IMR-90 (cell line): ENCODE results near the gene MSRB1. TPM values are rescaled to one million over a fixed set of nuclear protein-coding genes. Genes with fewer than 3 reads are reported as not detected.

Experiments
- ATAC-seq: fragments of 200-7000 bp; cut with Tn5 transposase; 2 replicates; pipeline ENCODE4 v1.9.1; 2020; ENCODE audit warnings: low read depth, mild to moderate bottlenecking, moderate library complexity
- BruUV-seq: library from RNA; stranded (reverse); fragments of 400-500 nt; replicated peaks from 2 replicates; lab custom pipeline; 2021; lab: Mats Ljungman, UMichigan
- CTCF ChIA-PET: fragments of 300-600 bp; formaldehyde crosslinking; extraction: SDS; loops from one replicate; lab custom pipeline; 2021; ENCODE audit warnings: antibody characterized with exemption; lab: Yijun Ruan, JAX
- POLR2A ChIA-PET: fragments of 300-600 bp; sonication (Branson Sonifier 250); formaldehyde crosslinking; loops from one replicate; lab custom pipeline; 2022; ENCODE audit warnings: antibody characterized with exemption; ENCODE audit not compliant: unreplicated experiment; lab: Charles Lee
- DNase-seq: peaks from one replicate; pipeline ENCODE4 v3.0.0; 2013
- H2AFZ ChIP-seq: replicated peaks from 2 replicates; pipeline ENCODE3; 2013; ENCODE audit warnings: low read length, mild to moderate bottlenecking; ENCODE audit not compliant: poor library complexity
- H2AK5ac ChIP-seq: 2 replicates; pipeline ENCODE4 v1.6.1; 2013; ENCODE audit warnings: low read depth, low read length, inconsistent platforms
- H2AK9ac ChIP-seq: replicated peaks from 2 replicates; pipeline ENCODE3; 2013; ENCODE audit warnings: mild to moderate bottlenecking, low read depth, low read length, moderate library complexity; ENCODE audit not compliant: poor library complexity
- H2BK120ac ChIP-seq: 2 replicates; pipeline ENCODE4 v1.6.1; 2013; ENCODE audit warnings: low read depth, low read length, inconsistent platforms
- H2BK15ac ChIP-seq: 3 replicates; pipeline ENCODE4 v1.6.1; 2013; ENCODE audit warnings: low read depth, low read length, inconsistent platforms
- H2BK20ac ChIP-seq: 2 replicates; pipeline ENCODE4 v1.6.1; 2013; ENCODE audit warnings: low read depth, mild to moderate bottlenecking, inconsistent platforms, low read length, moderate library complexity
- H2BK5ac ChIP-seq: 2 replicates; pipeline ENCODE4 v1.6.1; 2013; ENCODE audit warnings: mild to moderate bottlenecking, low read depth, low read length, inconsistent platforms; ENCODE audit not compliant: poor library complexity, severe bottlenecking
- H3K14ac ChIP-seq: replicated peaks from 2 replicates; pipeline ENCODE4 v1.6.1; 2013; ENCODE audit warnings: low read depth, low read length, inconsistent platforms
- H3K18ac ChIP-seq: 2 replicates; pipeline ENCODE4 v1.6.1; 2013; ENCODE audit warnings: low read depth, low read length, control low read depth
- H3K23ac ChIP-seq: 2 replicates; pipeline ENCODE4 v1.6.1; 2013; ENCODE audit warnings: low read depth, low read length, inconsistent platforms
- H3K27ac ChIP-seq: 2 replicates; pipeline ENCODE4 v1.5.1; 2013; ENCODE audit warnings: mild to moderate bottlenecking, control low read depth, low read length; ENCODE audit not compliant: insufficient read depth
- H3K27me3 ChIP-seq: 2 replicates; pipeline ENCODE4 v1.6.1; 2013; ENCODE audit warnings: low read length; ENCODE audit not compliant: control insufficient read depth, insufficient read depth
- H3K36me3 ChIP-seq: 2 replicates; pipeline ENCODE4 v1.6.1; 2013; ENCODE audit warnings: low read length, mixed read lengths; ENCODE audit not compliant: control insufficient read depth, insufficient read depth
- H3K4ac ChIP-seq: 2 replicates; pipeline ENCODE4 v1.6.1; 2013; ENCODE audit warnings: low read depth, low read length, inconsistent platforms
- H3K4me1 ChIP-seq: 2 replicates; pipeline ENCODE4 v1.6.1; 2013; ENCODE audit warnings: low read length, mixed read lengths; ENCODE audit not compliant: control insufficient read depth, insufficient read depth
- H3K4me2 ChIP-seq: 2 replicates; pipeline ENCODE4 v1.6.1; 2013; ENCODE audit warnings: low read depth, mild to moderate bottlenecking, control low read depth, low read length, moderate library complexity
- H3K4me3 ChIP-seq: 2 replicates; pipeline ENCODE4 v1.5.1; 2013; ENCODE audit warnings: low read depth, mild to moderate bottlenecking, control low read depth, low read length, moderate library complexity; ENCODE audit not compliant: insufficient read depth
- H3K56ac ChIP-seq: 2 replicates; pipeline ENCODE4 v1.6.1; 2013; ENCODE audit warnings: low read length, inconsistent platforms; ENCODE audit not compliant: insufficient read depth; ENCODE audit errors: extremely low read depth
- H3K79me1 ChIP-seq, 2 experiments: 2 replicates each; pipeline ENCODE4 v1.6.1; 2013; ENCODE audit warnings: low read length in 2 of 2, inconsistent platforms in 1 of 2, low read depth in 1 of 2
- H3K9ac ChIP-seq: 2 replicates; pipeline ENCODE4 v1.6.1; 2013; ENCODE audit warnings: low read depth, low read length, control low read depth
- H3K9me1 ChIP-seq: 2 replicates; pipeline ENCODE4 v1.6.1; 2013; ENCODE audit warnings: low read length, inconsistent platforms; ENCODE audit not compliant: insufficient read depth
- H3K9me3 ChIP-seq: 2 replicates; pipeline ENCODE4 v1.6.1; 2013; ENCODE audit warnings: low read length; ENCODE audit not compliant: control insufficient read depth, insufficient read depth
- H4K20me1 ChIP-seq: 2 replicates; pipeline ENCODE4 v1.6.1; 2013; ENCODE audit warnings: low read length, inconsistent platforms; ENCODE audit not compliant: insufficient read depth
- H4K5ac ChIP-seq: 2 replicates; pipeline ENCODE4 v1.6.1; 2013; ENCODE audit warnings: mild to moderate bottlenecking, low read depth, low read length, control low read depth
- H4K8ac ChIP-seq, 2 experiments: 2 replicates each; pipeline ENCODE4 v1.6.1; 2013; ENCODE audit warnings: low read depth in 2 of 2, low read length in 2 of 2, control low read depth in 1 of 2, inconsistent platforms in 1 of 2
- H4K91ac ChIP-seq: 2 replicates; pipeline ENCODE4 v1.6.1; 2013; ENCODE audit warnings: low read depth, low read length, inconsistent platforms; ENCODE audit not compliant: insufficient read depth
- CHD1 ChIP-seq: IDR thresholded peaks from 2 replicates; pipeline ENCODE4 v1.6.1; 2012; ENCODE audit warnings: low read depth, low read length, improper control_type of control experiment
- FOS ChIP-seq: fragments of 150-350 bp; IDR thresholded peaks from 2 replicates; pipeline ENCODE4 v1.6.1; 2016; ENCODE audit warnings: low read depth, low read length
- MXI1 ChIP-seq: IDR thresholded peaks from 2 replicates; pipeline ENCODE4 v1.6.1; 2012; ENCODE audit warnings: low read depth, mild to moderate bottlenecking, low read length, moderate library complexity, borderline replicate concordance
- NFE2L2 ChIP-seq: fragments of 150-350 bp; IDR thresholded peaks from 2 replicates; pipeline ENCODE4 v1.6.1; 2016; ENCODE audit warnings: low read depth, mild to moderate bottlenecking, low read length
- RAD21 ChIP-seq: IDR thresholded peaks from 2 replicates; pipeline ENCODE4 v1.6.1; 2012; ENCODE audit warnings: low read length, improper control_type of control experiment
- RFX5 ChIP-seq: IDR thresholded peaks from 2 replicates; pipeline ENCODE4 v1.8.0; 2012; ENCODE audit warnings: low read depth, mild to moderate bottlenecking, low read length, moderate library complexity
- SMC3 ChIP-seq: fragments of 150-350 bp; IDR thresholded peaks from 2 replicates; pipeline ENCODE4 v1.6.1; 2016; ENCODE audit warnings: low read depth, mild to moderate bottlenecking, antibody characterized with exemption, low read length, moderate library complexity
- WGBS, 2 experiments: methylation state at CpG; one replicate each; pipeline versions ENCODE4 v1.1.5 to v1.1.7; 2013; ENCODE audit warnings: missing lambda C conversion rate in 2 of 2; ENCODE audit not compliant: insufficient read length in 1 of 2; ENCODE audit errors: extremely low coverage in 2 of 2; 5-methylcytosine and 5-hydroxymethylcytosine counted together
- dilution Hi-C: fragments of 300-500 bp; cut with HindIII; formaldehyde crosslinking; loops from one replicate; pipeline ENCODE4 v1.14.3; 2018; ENCODE audit warnings: low sequenced_read_pairs; ENCODE audit not compliant: unreplicated experiment
- in situ Hi-C: fragments of 300-500 bp; cut with MboI; formaldehyde crosslinking; loops from 3 replicates; pipeline ENCODE4 v1.14.3; 2019; ENCODE audit warnings: low sequenced_read_pairs, inconsistent platforms, mixed read lengths
- intact Hi-C: fragments of 100-400 bp; cut with micrococcal nuclease; formaldehyde crosslinking; loops from 2 replicates; pipeline ENCODE4 v1.10.0; 2022
- polyA plus RNA-seq, 3 experiments: library from polyadenylated mRNA; depleted of rRNA; stranded (reverse); fragments of >200 nt; gene quantifications; 2 replicates each; pipeline ENCODE4 v1.2.3, GENCODE V29; 2012; ENCODE audit warnings: low replicate concordance in 1 of 3
- total RNA-seq: library from RNA; depleted of rRNA; stranded (reverse); fragments of >200 nt; gene quantifications from 2 replicates; pipeline ENCODE4 v1.2.3, GENCODE V29; 2012
- TF ChIP-seq, protein P1 (sequence below): fragments of 150-350 bp; IDR thresholded peaks from 2 replicates; pipeline ENCODE4 v1.6.1; 2017; ENCODE audit warnings: mild to moderate bottlenecking, antibody characterized with exemption, low read length, low read depth

Gene MSRB1
- total and polyA plus RNA-seq, 2 of the 4 experiments (the other 2 are of a cell fraction), result 17.0 to 32.3 TPM

DNA sequence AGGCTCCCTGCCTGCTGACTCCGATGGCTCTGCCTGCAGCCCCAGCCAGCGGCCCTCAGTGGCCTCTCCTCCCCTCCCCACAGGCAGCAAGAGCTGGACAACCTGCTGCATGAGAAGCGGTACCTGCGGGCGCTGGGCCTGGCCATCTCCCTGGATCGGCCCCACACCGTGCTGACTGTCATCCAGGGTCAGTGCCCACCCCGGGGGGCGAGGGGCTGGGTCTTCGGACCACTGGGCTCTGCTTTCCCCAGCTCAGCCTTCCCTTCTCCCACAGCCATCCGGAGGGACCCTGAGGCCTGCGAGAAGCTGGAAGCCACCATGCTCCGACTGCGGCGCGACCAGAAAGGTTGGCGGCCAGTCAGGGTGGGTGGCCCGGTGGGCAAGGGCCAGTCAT, 34.9 kb upstream of the MSRB1 start:
- H3K79me1 ChIP-seq, result peaks cover 0 to 13% of the 10 kb centered on the region in 2 experiments; a peak in 1 of 4 replicates
- dilution Hi-C loops, result no loop called here
- POLR2A ChIA-PET, result no interaction called here
- no TSS peak for BruUV-seq
- in situ Hi-C loops, result no loop called here
- peaks cover 48% of the 10 kb centered on the region for H3K36me3 ChIP-seq
- H3K9ac ChIP-seq, result no peak overlapping the region
- H3K27ac ChIP-seq, result no peak overlapping the region
- intact Hi-C loops, result no loop called here
- H3K4ac ChIP-seq, result no peak overlapping the region
- DNase-seq, result no peak
- H3K18ac ChIP-seq, result no peak overlapping the region
- peaks cover 29% of the 10 kb centered on the region; the same call in 1 of the 2 replicates for H3K27me3 ChIP-seq
- H3K56ac ChIP-seq, result no peak overlapping the region
- CTCF ChIA-PET, result no interaction called here
- no peak overlapping the region for H4K8ac ChIP-seq
- H2BK20ac ChIP-seq, result no peak overlapping the region
- H3K9me3 ChIP-seq, result no peaks in the 10 kb centered on the region
- no peak overlapping the region for H3K4me3 ChIP-seq
- H3K23ac ChIP-seq, result no peak overlapping the region
- no peak overlapping the region for H2BK5ac ChIP-seq
- no peak overlapping the region for H2AK9ac ChIP-seq
- no peak overlapping the region for H4K91ac ChIP-seq
- H3K9me1 ChIP-seq, result no peaks in the 10 kb centered on the region
- no peak for ATAC-seq
- H4K20me1 ChIP-seq, result no peaks in the 10 kb centered on the region; the same call in 1 of the 2 replicates
- no peak overlapping the region for H4K5ac ChIP-seq
- no peak overlapping the region for H3K14ac ChIP-seq
- no peak overlapping the region for H2BK15ac ChIP-seq
- no peak overlapping the region for H2BK120ac ChIP-seq
- no peak overlapping the region for H2AFZ ChIP-seq
- no peak overlapping the region for H3K4me2 ChIP-seq
- H2AK5ac ChIP-seq, result no peak overlapping the region
- H3K4me1 ChIP-seq, result no peaks in the 10 kb centered on the region; the same call in 1 of the 2 replicates
- TF ChIP-seq NFE2L2, result no peak
- no peak for TF ChIP-seq FOS
- no peak for TF ChIP-seq CHD1
- no peak for TF ChIP-seq RAD21
- no peak for TF ChIP-seq RFX5
- TF ChIP-seq, protein P1, sequence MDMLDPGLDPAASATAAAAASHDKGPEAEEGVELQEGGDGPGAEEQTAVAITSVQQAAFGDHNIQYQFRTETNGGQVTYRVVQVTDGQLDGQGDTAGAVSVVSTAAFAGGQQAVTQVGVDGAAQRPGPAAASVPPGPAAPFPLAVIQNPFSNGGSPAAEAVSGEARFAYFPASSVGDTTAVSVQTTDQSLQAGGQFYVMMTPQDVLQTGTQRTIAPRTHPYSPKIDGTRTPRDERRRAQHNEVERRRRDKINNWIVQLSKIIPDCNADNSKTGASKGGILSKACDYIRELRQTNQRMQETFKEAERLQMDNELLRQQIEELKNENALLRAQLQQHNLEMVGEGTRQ, result no peak
- no peak for TF ChIP-seq MXI1
- TF ChIP-seq SMC3, result no peak
- 91% methylated on average over 7 of the region's 18 CpGs; no CpG with 5 or more reads in 1 of the 2 experiments for WGBS, 2 experiments
